Neuron (in vitro differentiated cells): ENCODE data around the gene BAIAP2L2.
"Not testable (repeated sequence)": the region's sequence is repeated elsewhere in the genome, so short reads cannot be mapped to it uniquely, and the experiment has no call there.

Experiments used
- H2AFZ ChIP-seq: one replicate; pipeline ENCODE4 v1.6.1; 2013; ENCODE audit warnings: low read depth, mild to moderate bottlenecking, inconsistent platforms, low read length, moderate library complexity
- H3K27me3 ChIP-seq: one replicate; pipeline ENCODE4 v1.6.1; 2013; ENCODE audit warnings: low read length; ENCODE audit not compliant: insufficient read depth
- H3K36me3 ChIP-seq: one replicate; pipeline ENCODE4 v1.6.1; 2013; ENCODE audit warnings: low read length; ENCODE audit not compliant: insufficient read depth
- H3K4me1 ChIP-seq: one replicate; pipeline ENCODE4 v1.6.1; 2013; ENCODE audit warnings: low read length; ENCODE audit not compliant: insufficient read depth
- H3K4me3 ChIP-seq: 2 replicates; pipeline ENCODE4 v1.5.1; 2013; ENCODE audit warnings: mild to moderate bottlenecking, low read length, moderate library complexity
- H3K9me3 ChIP-seq: one replicate; pipeline ENCODE4 v1.6.1; 2013; ENCODE audit warnings: low read length

The BAIAP2L2 gene

DNA sequence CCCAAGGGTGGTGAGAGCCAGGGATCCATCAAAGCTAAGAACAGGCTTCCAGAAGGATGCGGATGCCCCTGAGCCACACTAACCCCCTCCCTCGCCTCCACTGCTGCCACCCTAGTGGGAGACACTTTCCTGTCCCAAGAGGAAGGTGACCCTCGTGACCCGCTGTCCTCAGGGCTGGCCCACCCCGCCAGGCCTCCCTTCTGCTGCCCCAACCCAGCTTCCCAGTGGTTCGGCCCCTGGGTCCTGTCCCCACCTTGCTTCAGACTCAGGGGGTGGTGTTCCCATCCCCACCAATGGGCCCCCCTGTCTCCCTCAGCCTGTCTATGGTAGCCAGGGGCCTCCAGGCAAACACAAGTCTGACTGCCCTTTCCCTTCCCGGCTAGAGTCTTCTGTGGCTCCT is 59.8 kb downstream of the BAIAP2L2 start:
- Histone ChIP-seq H2AFZ (no peak overlapping the region), H3K36me3 (no peaks in the 10 kb centered on the region), H3K9me3 (no peaks in the 10 kb centered on the region), H3K27me3 (peaks cover 5% of the 10 kb centered on the region), H3K4me3 (no peak overlapping the region), H3K4me1 (peaks cover 5% of the 10 kb centered on the region)

DNA sequence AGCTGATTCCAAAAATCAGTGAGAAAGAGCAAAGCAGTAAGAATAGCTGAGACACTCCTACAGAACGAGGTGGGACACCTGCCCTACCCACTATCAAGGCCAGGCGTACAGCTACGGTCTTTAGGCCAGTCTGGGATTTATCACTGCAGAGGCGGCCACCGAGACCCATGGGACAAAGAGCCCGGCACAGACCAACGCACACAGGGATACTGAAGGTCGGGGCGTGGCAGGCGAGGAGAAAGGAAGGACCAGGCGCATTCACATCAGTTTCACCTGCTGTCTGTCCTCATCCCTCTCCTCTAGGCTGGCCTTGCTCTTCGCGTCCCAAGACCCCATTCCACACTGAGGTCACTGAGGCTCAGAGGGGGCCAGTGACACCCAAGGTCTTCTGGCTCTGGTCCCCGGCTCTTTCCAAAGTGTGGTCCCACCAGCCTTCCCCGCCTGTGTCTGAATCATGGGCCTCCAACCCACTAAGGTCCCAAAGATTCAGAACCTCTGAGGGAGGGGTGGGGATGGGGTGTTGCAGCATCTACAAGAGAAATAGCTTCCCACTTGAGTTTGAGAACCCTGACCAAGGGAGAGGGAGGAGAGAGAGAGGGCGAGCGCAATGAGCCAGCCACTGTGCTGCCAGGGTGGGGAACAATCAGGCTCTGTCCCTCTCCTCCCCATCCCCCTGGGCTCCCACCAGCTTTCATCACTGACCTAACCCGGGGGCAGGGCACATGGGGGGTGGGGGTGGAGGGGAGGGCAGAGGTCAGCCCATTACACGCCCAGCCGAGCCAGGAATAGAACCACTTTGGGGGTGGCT is 60.5 kb downstream of the BAIAP2L2 start:
- H3K4me1 ChIP-seq = peaks cover 5% of the 10 kb centered on the region
- H3K27me3 ChIP-seq = peaks cover 5% of the 10 kb centered on the region
- H2AFZ ChIP-seq = no peak overlapping the region
- H3K36me3 ChIP-seq = no peaks in the 10 kb centered on the region
- H3K9me3 ChIP-seq = no peaks in the 10 kb centered on the region
- H3K4me3 ChIP-seq = no peak overlapping the region

DNA sequence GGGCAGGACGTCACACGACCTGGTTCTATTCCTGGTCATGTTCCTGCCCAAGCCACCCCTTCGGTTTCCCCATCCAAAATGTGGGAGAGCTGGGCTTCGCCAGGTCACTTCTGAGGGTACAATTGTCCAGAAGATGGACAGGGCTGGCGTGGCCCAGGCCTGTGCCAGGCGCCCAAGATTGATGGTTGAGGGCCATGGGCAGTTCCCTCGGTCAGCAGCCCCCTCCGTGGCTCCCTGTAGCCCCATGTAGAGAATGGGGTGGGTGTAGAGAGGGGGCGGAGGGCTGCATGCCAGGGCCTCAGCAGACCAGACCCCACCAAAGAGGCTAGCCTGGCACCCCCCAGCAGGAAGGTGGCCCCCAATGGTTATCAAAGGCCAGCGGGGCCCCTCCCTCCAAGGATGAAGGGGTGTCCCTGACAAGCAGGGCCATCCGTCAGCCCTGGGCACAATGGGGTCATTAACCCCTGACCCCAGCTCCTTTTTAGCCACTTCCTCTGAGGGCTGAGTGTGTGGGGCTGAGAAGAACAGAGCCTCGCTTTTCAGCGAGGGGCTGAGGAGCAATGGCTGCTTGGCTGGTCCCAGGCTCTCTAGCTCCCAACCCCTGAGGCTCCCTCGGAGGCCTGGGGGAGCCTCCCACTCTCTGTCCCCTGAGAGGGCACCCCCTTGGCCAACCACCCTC is 64.3 kb downstream of the BAIAP2L2 start:
- peaks cover 8% of the 10 kb centered on the region for H3K27me3 ChIP-seq
- no peaks in the 10 kb centered on the region for H3K36me3 ChIP-seq
- H3K9me3 ChIP-seq = no peaks in the 10 kb centered on the region
- peaks cover 5% of the 10 kb centered on the region for H3K4me1 ChIP-seq
- no peak overlapping the region for H2AFZ ChIP-seq
- H3K4me3 ChIP-seq = no peak overlapping the region

DNA sequence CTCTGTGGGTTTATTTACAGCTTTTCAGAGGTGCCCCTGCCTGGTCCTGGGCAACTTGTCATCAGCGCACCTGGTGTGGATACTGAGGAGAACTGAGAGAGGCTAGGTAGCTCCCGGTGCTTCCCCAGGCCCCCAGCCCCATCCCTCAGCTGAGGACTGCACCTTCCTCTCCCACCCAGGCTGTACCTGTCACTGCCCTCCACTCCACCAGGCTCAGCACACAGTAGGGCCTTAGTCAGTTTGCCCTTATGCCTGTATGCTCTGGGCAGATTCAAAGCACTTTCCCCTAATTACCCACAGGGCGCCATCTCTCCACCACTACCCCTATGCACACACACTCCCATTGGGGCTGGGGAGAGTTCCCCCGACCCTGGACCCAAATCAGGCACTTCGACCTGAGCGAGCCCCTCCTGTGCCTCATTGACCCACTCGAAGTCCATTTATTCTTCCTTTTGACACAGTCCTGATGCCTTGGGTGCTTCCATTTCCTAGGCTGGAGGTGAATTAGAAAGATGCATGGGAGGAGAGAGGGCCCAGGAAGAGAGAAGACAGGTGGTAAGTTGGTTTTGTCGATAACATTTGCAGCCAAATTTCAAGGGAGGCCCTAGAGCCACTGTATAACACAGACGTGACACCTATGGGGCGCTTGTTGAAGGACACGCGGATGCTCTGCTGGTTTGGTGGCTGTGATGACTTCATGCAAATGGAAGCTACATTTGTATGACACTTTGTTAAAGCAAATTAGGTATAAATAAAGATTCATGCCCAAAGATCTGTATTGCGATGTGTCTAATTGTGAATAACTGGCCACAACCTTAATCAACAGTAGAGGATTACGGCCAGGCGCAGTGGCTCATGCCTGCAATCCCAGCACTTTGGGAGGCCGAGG is 67.1 kb downstream of the BAIAP2L2 start:
- H3K36me3 ChIP-seq = no peaks in the 10 kb centered on the region
- peaks cover 5% of the 10 kb centered on the region for H3K4me1 ChIP-seq
- no peak overlapping the region for H2AFZ ChIP-seq
- H3K27me3 ChIP-seq = peaks cover 5% of the 10 kb centered on the region
- H3K4me3 ChIP-seq = no peak overlapping the region
- H3K9me3 ChIP-seq = no peaks in the 10 kb centered on the region

DNA sequence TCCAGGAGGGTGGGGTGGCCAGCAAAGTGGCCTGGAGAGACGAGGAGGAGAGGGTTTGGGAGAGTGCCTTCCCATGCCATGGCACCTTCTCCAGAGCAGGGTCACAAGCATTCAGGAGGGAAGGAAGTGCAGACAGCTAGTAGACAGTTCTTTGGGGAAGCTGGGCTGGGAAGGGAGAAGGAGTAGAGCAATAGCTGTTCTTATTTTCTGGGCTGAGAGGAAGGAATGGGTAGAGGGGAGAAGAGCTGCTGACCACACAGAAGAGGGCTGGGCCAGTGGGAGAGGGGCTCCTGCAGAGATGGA is 68.0 kb downstream of the BAIAP2L2 start:
- H3K4me1 ChIP-seq = peaks cover 5% of the 10 kb centered on the region
- no peaks in the 10 kb centered on the region for H3K36me3 ChIP-seq
- no peaks in the 10 kb centered on the region for H3K9me3 ChIP-seq
- H3K27me3 ChIP-seq = peaks cover 5% of the 10 kb centered on the region
- H2AFZ ChIP-seq = no peak overlapping the region
- H3K4me3 ChIP-seq = no peak overlapping the region

DNA sequence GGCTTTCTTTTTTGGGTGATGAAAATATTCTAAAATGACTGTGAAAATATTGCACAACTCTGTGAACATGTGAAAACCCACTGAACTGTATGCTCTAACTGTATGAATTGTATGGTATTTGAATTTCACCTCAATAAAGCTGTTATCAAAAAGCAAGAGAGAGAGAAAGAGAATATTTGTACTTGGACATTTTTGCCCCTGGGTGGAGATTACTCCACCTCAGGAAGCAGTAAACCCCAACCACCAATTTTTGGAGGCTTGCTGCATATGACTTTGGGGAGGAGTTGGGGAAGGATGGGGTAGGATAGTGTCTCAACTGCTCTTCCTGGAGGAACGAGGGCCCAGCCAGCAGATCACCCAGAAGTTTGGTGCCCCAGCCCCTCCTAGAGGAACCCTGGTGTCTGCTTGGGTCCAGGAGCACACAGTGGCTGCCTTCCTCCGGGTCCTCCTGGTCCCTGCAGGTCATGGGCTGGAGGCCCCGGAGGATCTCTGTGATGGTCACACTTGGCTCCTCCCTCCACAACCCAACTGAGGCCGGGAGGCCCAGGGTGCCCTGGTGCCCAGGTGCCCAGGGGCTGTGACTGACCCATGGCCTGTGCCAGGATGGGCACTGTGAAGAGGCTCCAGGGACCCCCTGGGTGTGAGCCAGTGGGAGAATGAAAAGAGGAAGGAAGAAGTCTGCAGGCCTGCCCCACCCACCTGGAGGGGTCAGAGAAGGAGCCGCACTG is 68.6 kb downstream of the BAIAP2L2 start:
- H3K27me3 ChIP-seq = peaks cover 5% of the 10 kb centered on the region
- no peak overlapping the region for H2AFZ ChIP-seq
- no peaks in the 10 kb centered on the region for H3K36me3 ChIP-seq
- H3K9me3 ChIP-seq = no peaks in the 10 kb centered on the region
- no peak overlapping the region for H3K4me3 ChIP-seq
- H3K4me1 ChIP-seq = peaks cover 5% of the 10 kb centered on the region

DNA sequence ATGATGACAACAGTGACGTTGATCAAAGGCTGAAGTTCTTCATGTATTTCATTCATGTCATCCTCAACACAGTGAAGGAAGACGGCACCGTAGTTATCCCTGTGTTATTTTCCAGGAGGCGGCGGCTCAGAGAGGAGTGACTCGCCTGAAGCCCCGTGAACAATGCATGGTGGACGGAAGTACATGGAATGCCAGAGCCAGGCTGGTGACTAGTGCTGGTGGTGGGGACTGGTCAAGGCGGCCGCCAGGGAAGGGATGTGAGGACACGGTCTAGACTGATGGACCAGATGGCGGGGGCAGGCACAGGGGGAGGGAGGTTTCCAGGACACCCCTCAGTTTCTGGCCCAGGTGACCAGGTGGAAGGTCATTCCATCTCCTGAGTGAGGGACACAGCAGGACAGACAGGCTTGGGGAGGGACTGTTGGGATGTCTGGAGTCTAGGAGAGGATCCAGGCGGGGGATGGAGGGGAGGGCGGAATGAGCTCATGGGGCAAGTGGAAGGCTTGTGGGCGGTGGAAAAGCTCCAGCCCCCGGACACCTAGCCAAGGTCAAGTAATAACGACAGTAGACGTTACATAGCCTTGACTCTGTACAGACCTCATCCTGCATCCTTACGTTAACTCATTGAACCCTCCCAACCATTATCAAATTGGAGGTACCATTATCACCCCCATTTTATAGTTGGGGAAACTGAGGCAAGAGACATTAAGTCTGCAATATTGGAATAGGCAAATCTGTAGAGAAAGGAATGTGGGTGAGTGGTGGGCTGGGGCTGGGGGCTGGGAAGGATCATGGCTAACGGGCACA is 69.3 kb downstream of the BAIAP2L2 start:
- Histone ChIP-seq H3K4me3 (no peak overlapping the region), H3K27me3 (peaks cover 5% of the 10 kb centered on the region), H2AFZ (no peak overlapping the region), H3K9me3 (no peaks in the 10 kb centered on the region), H3K4me1 (peaks cover 3% of the 10 kb centered on the region), H3K36me3 (no peaks in the 10 kb centered on the region)

DNA sequence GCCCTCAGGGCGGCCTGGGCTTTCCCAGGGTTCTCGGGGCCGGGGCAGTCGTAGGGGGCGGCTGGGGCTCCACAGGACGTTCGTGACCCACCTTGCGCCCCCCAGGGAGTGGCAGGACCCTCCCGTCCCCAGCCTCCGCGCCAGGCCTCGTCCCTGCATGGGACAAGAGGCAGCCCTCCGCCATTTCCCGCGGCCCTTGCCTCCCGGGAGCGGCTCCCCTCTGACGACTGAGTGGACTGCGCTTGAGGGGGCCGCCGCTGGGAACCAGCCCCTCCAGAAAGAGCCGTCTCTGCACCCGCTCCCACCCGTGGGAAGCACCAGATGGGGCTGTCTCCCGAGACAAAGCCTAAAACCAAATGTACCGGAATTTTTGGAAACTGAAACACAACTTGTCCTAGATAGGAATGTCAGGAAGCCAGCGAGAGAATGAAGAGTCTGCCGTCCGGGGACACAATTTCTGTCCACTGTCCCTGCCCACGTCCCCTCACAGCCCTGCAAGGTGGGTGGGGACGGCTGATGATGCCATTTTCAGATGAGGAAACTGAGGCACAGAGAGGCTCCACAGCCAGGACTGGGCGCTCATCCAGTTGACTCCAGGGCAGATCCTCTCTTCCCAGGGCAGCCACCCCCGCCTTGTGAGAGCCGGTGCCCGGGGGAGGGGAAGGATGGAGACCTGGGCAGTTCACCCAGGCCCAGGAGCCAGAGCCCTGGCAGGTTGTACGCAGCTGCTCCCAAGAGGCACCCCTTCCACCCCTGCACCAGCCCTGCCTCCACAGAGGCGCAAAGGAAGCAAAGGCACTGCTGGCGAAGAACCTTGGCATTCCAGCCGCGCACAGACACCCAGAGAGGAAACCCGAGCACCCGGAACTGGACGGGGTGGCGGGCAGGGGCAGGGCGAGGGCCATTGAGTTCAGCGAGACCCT is 71.3 kb downstream of the BAIAP2L2 start:
- Histone ChIP-seq H3K9me3 (no peaks in the 10 kb centered on the region), H3K4me1 (peaks cover 8% of the 10 kb centered on the region), H3K36me3 (no peaks in the 10 kb centered on the region), H3K4me3 (no peak overlapping the region), H2AFZ (no peak overlapping the region), H3K27me3 (peaks cover 5% of the 10 kb centered on the region)

DNA sequence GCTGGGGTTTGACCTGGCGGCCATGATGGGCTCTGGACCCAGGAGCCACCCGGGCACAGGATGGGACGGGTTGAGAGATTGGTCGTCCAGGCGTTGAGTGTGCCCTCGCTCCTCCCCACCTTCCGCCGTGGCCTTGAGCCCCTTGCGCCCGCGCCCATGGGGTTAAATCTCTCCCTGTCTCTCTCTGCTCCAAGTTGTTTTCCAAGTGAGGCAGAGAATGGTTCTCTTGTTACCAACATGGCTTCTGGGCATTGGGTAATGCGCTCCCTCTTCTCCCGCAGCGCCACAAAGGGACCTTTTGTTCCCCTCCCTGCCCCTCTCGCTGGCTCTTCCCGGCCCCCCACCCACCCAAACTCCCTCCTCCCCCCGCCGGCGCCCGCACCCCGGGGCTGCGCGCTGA is 72.1 kb downstream of the BAIAP2L2 start:
- Histone ChIP-seq H3K4me1 (peaks cover 15% of the 10 kb centered on the region), H3K9me3 (no peaks in the 10 kb centered on the region), H3K27me3 (peaks cover 5% of the 10 kb centered on the region), H3K4me3 (no peak overlapping the region), H2AFZ (no peak overlapping the region), H3K36me3 (no peaks in the 10 kb centered on the region)

DNA sequence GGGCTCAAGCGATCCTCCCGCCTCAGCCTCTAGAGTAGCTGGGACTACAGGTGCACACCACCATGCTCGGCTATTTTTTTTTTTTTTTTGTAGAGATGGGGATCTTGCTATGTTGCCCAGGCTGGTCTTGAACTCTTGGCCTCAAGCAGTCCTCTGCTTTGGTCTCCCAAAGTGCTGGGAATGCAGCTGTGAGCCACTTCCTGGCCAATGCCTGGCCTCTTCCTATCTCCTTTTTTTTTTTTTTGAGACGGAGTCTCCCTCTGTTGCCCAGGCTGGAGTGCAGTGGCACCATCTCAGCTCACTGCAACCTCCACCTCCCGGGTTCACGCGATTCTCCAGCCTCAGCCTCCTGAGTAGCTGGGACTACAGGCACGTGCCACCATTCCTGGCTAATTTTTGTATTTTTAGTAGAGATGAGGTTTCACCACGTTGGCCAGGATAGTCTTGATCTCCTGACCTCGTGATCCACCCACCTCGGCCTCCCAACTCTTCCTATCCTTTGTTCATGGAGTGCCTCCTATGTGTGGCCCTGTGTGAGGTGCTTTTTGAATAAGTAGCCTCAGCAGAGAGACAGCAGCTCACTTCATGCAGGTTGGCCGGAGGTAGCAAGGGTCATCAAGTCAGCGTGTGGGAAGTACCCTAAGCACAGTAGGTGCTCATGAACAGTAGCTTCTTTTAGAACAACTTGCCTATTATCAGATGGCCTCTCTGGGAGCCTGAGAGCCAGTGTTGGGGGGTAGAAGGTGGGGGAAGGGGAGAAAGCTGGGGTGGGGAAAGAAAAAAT is 72.9 kb downstream of the BAIAP2L2 start:
- not testable (repeated sequence) for H3K4me3 ChIP-seq, H3K27me3 ChIP-seq, H3K36me3 ChIP-seq, H3K9me3 ChIP-seq, H2AFZ ChIP-seq
- H3K4me1 ChIP-seq = peaks cover 19% of the 10 kb centered on the region
